ENCODE results near the gene MRPL34. TPM values are rescaled to one million over a fixed set of nuclear protein-coding genes. Genes with fewer than 3 reads are reported as not detected.

Gene MRPL34
- total RNA-seq, 1 donor from 2014 or later = 25.9 TPM

- peaks cover 5% of the 10 kb centered on the region for H3K4me1 ChIP-seq
- H2AFZ ChIP-seq (replicated peaks) = no peak overlapping the region
- Mint-ChIP-seq H3K27ac (no peak overlapping the region), H3K4me1 (peaks cover 16% of the 10 kb centered on the region), H3K9me3 (no peaks in the 10 kb centered on the region), H3K4me3 (peak overlapping the region; percentile 100), H3K27me3 (ENCODE audit: insufficient read depth, low read depth) (peaks cover 11% of the 10 kb centered on the region), H3K36me3 (peaks cover 2% of the 10 kb centered on the region)
- no peak overlapping the region for H3K27ac ChIP-seq
- no peaks in the 10 kb centered on the region for H3K27me3 ChIP-seq
- no peaks in the 10 kb centered on the region for H3K36me3 ChIP-seq
- TF ChIP-seq CTCF (IDR thresholded peaks at IDR 0.05) (no peak), EZH2phosphoT487 (IDR thresholded peaks at IDR 0.05) (no peak), EZH2 (IDR thresholded peaks at IDR 0.05) (no peak)
- H4K20me1 ChIP-seq (ENCODE audit: low read depth) = no peaks in the 10 kb centered on the region
- no peaks in the 10 kb centered on the region for H3K9me3 ChIP-seq (ENCODE audit: low read depth)
- H3F3A ChIP-seq (ENCODE audit: low read depth) = peaks cover 31% of the 10 kb centered on the region
- H3K79me2 ChIP-seq (ENCODE audit: low read depth) = peaks cover 15% of the 10 kb centered on the region
- DNase-seq (ENCODE audit: low spot score) = no peak
- no peak overlapping the region for H3K9ac ChIP-seq
- H3K4me3 ChIP-seq = peak overlapping the region; percentile 94
- H3K4me2 ChIP-seq = peak overlapping the region; percentile 93
Observed at GRCh38 chr19:17338433-17339078, 32.9 kb downstream of the MRPL34 start.

- Histone ChIP-seq H3K4me2 (no peak overlapping the region), H3K4me1 (peaks cover 5% of the 10 kb centered on the region), H3K4me3 (no peak overlapping the region), H3K79me2 (ENCODE audit: low read depth) (peaks cover 10% of the 10 kb centered on the region), H3K9ac (no peak overlapping the region), H3F3A (ENCODE audit: low read depth) (peaks cover 24% of the 10 kb centered on the region), H3K36me3 (no peaks in the 10 kb centered on the region), H3K27ac (no peak overlapping the region), H3K9me3 (ENCODE audit: low read depth) (no peaks in the 10 kb centered on the region), H3K27me3 (no peaks in the 10 kb centered on the region), H2AFZ (replicated peaks) (no peak overlapping the region), H4K20me1 (ENCODE audit: low read depth) (no peaks in the 10 kb centered on the region)
- H3K9me3 Mint-ChIP-seq = no peaks in the 10 kb centered on the region
- H3K27me3 Mint-ChIP-seq (ENCODE audit: insufficient read depth, low read depth) = peaks cover 9% of the 10 kb centered on the region
- H3K36me3 Mint-ChIP-seq = no peaks in the 10 kb centered on the region
- no peak overlapping the region for H3K27ac Mint-ChIP-seq
- DNase-seq (ENCODE audit: low spot score) = no peak
- H3K4me3 Mint-ChIP-seq = peak overlapping the region; percentile 100
- H3K4me1 Mint-ChIP-seq = peaks cover 12% of the 10 kb centered on the region
- TF ChIP-seq CTCF (IDR thresholded peaks at IDR 0.05) = no peak
- no peak for TF ChIP-seq EZH2 (IDR thresholded peaks at IDR 0.05)
- no peak for TF ChIP-seq EZH2phosphoT487 (IDR thresholded peaks at IDR 0.05)
Observed at GRCh38 chr19:17339088-17339741, 33.5 kb downstream of the MRPL34 start.

GRCh38 chr19:17340302-17340870, 34.7 kb downstream of the MRPL34 start:
- Histone ChIP-seq H3K79me2 (ENCODE audit: low read depth) (peaks cover 10% of the 10 kb centered on the region), H3K9ac (no peak overlapping the region), H3K4me2 (no peak overlapping the region), H3K27me3 (no peaks in the 10 kb centered on the region), H2AFZ (replicated peaks) (no peak overlapping the region), H3K4me1 (peaks cover 5% of the 10 kb centered on the region), H3K36me3 (no peaks in the 10 kb centered on the region), H3F3A (ENCODE audit: low read depth) (peaks cover 20% of the 10 kb centered on the region), H3K27ac (no peak overlapping the region), H3K4me3 (no peak overlapping the region), H3K9me3 (ENCODE audit: low read depth) (no peaks in the 10 kb centered on the region), H4K20me1 (ENCODE audit: low read depth) (no peaks in the 10 kb centered on the region)
- peak; percentile 49 for DNase-seq (ENCODE audit: low spot score)
- Mint-ChIP-seq H3K4me3 (no peak overlapping the region), H3K36me3 (no peaks in the 10 kb centered on the region), H3K9me3 (no peaks in the 10 kb centered on the region), H3K27ac (peak overlapping the region; percentile 46), H3K4me1 (peaks cover 5% of the 10 kb centered on the region), H3K27me3 (ENCODE audit: insufficient read depth, low read depth) (peaks cover 9% of the 10 kb centered on the region)
- TF ChIP-seq EZH2 (IDR thresholded peaks at IDR 0.05) = no peak
- no peak for TF ChIP-seq CTCF (IDR thresholded peaks at IDR 0.05)
- TF ChIP-seq EZH2phosphoT487 (IDR thresholded peaks at IDR 0.05) = no peak

Measured in neural progenitor cell (in vitro differentiated cells).